Activated T-helper 2 cell treated with anti-CD3 and anti-CD28 coated beads, Interferon-gamma antibody, Interleukin-2, Interleukin-4, amounts not matched to agents 10 μg/mL and 5 μg/mL and 100 μg/mL, durations not matched to agents 14 hours and 24 hours and 36 hours (primary cell): ENCODE data around the gene DLG2. TPM values are rescaled to one million over a fixed set of nuclear protein-coding genes. Genes with fewer than 3 reads are reported as not detected.

Experiments
- DNase-seq: peaks from one replicate; pipeline ENCODE4 v3.0.0; 2021; ENCODE audit warnings: low spot score
- H3K27ac Mint-ChIP-seq: one replicate; pipeline ENCODE4 v1.8.0; 2021; ENCODE audit warnings: mixed read lengths
- H3K27me3 Mint-ChIP-seq: one replicate; pipeline ENCODE4 v1.8.0; 2021; ENCODE audit warnings: low read depth, mixed read lengths
- H3K36me3 Mint-ChIP-seq: one replicate; pipeline ENCODE4 v1.8.0; 2021; ENCODE audit warnings: low read depth, mixed read lengths
- H3K4me1 Mint-ChIP-seq: one replicate; pipeline ENCODE4 v1.8.0; 2021; ENCODE audit warnings: low read depth, mixed read lengths
- H3K4me3 Mint-ChIP-seq: one replicate; pipeline ENCODE4 v1.8.0; 2021; ENCODE audit warnings: low read depth, mild to moderate bottlenecking, moderate library complexity, mixed read lengths
- H3K9me3 Mint-ChIP-seq: one replicate; pipeline ENCODE4 v1.8.0; 2021; ENCODE audit warnings: mixed read lengths
- intact Hi-C: fragments of 100-400 bp; cut with micrococcal nuclease; formaldehyde crosslinking; loops from one replicate; pipeline ENCODE4 v1.15.1; 2023
- total RNA-seq: library from RNA; stranded (reverse); gene quantifications from 2 replicates; pipeline ENCODE4 v1.2.3, GENCODE V29; 2022

Gene DLG2
- total RNA-seq, 1 donor from 2014 or later, result 1.8 TPM

DNA sequence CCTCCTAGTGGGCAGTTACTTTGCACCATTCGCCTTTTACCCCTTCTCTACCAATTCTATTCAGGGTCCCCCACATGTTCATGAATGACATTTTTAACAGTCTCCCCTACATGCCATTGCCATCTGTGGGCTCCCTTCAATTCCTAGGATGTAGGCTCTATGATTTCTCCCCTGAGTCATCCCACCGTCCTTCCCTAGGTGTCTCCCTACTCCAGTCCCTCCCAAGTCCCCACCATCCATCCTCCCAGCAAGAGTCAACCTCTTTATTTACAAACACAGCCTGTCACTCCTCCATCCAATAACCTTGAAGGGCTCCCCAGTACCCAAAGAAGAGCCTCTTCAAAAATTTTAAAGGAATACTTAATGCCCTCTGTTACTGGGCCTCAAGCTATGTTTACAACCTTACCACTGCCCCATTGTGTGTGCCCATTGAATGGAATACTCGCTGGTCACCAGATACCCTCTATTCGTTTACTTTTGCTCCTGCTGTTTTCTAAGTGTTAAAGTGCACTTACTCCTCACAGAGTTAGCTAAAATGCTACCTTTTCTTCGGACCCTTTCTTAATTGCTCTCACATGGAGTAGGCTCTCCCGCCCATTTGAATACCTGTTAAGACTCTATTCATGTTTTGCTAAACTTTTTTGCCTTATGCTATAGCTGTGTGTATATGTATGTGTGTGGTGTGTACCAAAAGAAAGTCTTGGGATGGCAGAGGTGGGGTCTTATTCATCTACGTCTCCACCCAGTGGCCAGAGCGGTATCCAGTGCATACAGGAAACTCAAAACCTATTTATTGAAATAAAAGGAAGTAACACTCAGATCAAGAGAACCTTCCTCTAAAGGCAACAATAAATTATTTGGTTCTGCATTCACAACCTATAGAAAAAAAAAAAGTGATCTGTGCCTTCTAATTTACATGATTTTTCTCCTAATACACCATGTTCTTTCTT lies 2105.2 kb downstream of the DLG2 start:
- no peak for DNase-seq
- H3K9me3 Mint-ChIP-seq, result no peaks in the 10 kb centered on the region
- intact Hi-C loops, result no loop called here
- H3K27me3 Mint-ChIP-seq, result no peaks in the 10 kb centered on the region
- H3K27ac Mint-ChIP-seq, result no peak overlapping the region
- no peaks in the 10 kb centered on the region for H3K4me1 Mint-ChIP-seq
- no peaks in the 10 kb centered on the region for H3K36me3 Mint-ChIP-seq
- no peak overlapping the region for H3K4me3 Mint-ChIP-seq

DNA sequence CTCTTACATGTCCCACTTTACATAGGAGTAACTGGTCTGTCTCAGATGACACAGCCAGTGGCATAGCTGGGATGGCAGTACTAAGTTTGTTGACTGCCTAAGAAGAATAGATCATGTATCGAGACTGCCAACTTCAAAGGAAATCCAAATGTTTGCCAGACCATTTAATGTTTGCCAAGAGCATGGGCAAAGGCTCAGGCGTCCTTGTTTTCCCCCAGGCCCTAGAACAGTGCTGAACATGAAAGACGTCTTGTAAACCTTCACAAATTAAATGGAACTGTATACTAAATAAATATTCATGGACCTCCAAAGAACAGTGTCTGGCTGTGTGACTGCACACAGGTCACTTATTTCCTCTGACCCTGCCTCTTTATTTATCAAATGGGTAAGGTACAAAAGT lies 2106.3 kb downstream of the DLG2 start:
- Mint-ChIP-seq H3K9me3 (no peaks in the 10 kb centered on the region), H3K36me3 (no peaks in the 10 kb centered on the region), H3K4me1 (no peaks in the 10 kb centered on the region), H3K27ac (no peak overlapping the region), H3K27me3 (no peaks in the 10 kb centered on the region), H3K4me3 (no peak overlapping the region)
- intact Hi-C loops, result no loop called here
- no peak for DNase-seq

DNA sequence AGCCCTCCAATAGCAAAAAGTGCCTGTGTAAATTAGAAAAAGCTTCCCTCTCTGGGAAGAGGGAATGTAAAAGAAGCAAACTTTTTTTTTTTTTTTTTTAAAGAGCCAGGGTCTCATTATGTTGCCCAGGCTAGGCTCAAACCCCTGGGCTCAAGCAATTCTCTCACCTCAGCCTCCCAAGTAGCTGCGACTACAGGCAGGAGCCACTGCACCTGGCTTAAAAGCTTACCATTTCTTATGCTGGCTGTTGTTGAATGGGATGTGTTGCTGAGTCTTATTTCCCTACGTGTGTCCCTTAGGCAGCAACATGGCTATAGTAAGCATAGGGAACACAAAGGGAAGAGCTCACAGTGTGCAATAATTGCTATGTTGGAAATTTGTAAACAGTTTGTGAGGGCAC lies 2115.5 kb downstream of the DLG2 start:
- Mint-ChIP-seq H3K27ac (no peak overlapping the region), H3K27me3 (no peaks in the 10 kb centered on the region), H3K4me3 (no peak overlapping the region), H3K4me1 (no peaks in the 10 kb centered on the region), H3K9me3 (no peaks in the 10 kb centered on the region), H3K36me3 (no peaks in the 10 kb centered on the region)
- no peak for DNase-seq
- intact Hi-C loops, result no loop called here

DNA sequence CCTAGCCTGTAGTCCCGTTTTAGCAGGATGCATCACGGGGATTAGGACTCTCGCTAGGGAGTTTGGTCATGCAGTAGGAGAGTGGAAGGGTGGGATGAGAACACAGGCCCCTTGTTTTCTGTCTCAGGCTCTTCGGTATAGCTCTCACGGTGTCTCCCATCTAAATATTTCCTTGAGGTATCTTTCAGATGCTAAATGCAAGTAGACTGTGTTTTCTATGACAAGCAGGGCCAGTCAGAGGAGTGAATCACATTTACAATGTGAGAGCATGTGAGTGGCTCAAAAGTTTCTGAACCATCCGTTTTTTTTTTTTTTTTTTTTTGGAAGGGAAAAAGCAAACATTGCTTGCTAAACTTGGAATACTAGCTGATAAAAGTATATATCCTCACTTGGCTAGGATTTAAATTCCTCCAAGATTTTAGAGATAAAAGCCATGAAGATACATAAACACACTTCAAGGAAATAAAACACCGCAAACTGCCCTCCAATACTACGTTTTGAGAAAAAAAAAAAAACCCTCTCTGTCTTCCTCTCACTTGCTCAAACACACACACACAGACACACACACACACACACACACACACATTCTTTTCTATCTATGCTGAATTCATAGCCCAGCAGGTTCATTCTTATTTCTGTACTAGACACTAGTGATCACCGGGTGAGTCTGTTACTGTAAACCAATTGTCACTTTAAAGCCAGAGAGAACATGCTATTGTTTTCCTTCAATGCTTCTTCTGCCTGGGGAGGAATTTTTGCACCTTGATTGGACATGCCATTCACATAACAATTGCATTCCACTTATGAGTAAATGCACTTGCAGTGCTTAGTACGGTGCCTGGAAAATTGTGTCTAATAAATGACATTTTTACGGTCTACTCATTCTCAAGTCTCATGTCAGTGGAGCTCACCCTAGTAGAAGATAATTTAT lies 2116.3 kb downstream of the DLG2 start:
- Mint-ChIP-seq H3K27me3 (no peaks in the 10 kb centered on the region), H3K36me3 (no peaks in the 10 kb centered on the region), H3K4me3 (no peak overlapping the region), H3K4me1 (no peaks in the 10 kb centered on the region), H3K27ac (no peak overlapping the region), H3K9me3 (no peaks in the 10 kb centered on the region)
- DNase-seq, result no peak
- intact Hi-C loops, result no loop called here

DNA sequence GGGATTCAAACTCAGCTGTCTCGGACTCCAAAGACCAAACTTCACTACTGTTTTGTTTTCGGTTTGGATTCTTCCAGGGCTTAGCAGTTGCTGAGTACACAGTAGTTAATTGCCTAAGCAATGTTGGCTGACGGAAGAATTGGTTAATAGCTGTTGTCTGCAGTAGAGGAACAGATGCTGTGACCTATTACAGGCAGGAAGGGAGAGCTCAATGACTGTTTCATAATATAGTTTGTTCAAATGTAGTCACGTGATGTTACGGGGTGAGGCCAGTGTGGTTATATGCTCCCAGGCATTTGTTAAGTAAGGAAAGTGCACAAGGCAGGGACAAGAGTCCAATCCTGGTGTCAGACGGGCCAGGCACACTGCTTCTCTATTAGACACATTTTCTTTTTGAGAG lies 2118.3 kb downstream of the DLG2 start:
- Mint-ChIP-seq H3K27ac (no peak overlapping the region), H3K9me3 (no peaks in the 10 kb centered on the region), H3K4me3 (no peak overlapping the region), H3K27me3 (no peaks in the 10 kb centered on the region), H3K4me1 (no peaks in the 10 kb centered on the region), H3K36me3 (no peaks in the 10 kb centered on the region)
- intact Hi-C loops, result no loop called here
- no peak for DNase-seq

DNA sequence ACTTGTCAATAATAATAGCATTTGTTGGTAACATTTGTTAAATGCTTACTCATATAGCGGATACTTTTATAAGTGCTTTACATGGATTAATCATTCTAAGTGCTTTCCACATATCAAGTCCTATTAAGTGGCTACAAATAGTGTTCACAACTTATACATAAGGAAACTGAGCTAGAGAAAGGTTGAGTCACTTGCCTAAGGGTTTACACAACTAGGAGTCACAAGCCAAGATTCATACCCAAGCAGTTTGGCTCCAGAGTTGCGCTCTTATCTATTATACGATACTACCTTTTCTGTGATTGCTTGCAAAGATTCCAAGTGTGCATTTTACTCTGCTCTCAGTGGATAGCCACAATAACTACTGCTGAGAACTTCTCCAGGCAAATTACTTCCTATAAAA lies 2125.1 kb downstream of the DLG2 start:
- intact Hi-C loops, result no loop called here
- Mint-ChIP-seq H3K27me3 (peaks cover 1% of the 10 kb centered on the region), H3K4me3 (no peak overlapping the region), H3K27ac (no peak overlapping the region), H3K36me3 (no peaks in the 10 kb centered on the region), H3K4me1 (no peaks in the 10 kb centered on the region), H3K9me3 (no peaks in the 10 kb centered on the region)
- no peak for DNase-seq

DNA sequence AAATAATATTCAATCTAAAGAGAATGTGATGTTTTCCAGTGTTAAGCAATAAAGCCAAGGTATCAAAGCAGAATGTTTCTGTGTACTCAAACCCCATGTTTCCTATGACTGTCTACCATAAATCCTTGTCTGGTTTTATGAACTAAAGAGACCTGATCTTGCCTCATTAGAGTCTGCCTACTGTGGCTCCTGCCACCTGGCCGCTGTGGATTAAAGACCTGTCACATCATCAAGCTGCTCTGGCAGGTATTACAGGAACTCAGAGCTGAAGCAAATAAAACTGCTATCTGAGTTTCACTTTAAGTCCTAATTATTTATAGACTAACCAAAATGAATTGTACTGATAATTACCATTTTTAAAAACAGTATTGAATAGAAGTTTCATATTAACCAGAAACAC lies 2133.2 kb downstream of the DLG2 start:
- Mint-ChIP-seq H3K27ac (no peak overlapping the region), H3K4me3 (no peak overlapping the region), H3K27me3 (peaks cover 4% of the 10 kb centered on the region), H3K4me1 (no peaks in the 10 kb centered on the region), H3K9me3 (no peaks in the 10 kb centered on the region), H3K36me3 (no peaks in the 10 kb centered on the region)
- DNase-seq, result no peak
- intact Hi-C loops, result no loop called here

DNA sequence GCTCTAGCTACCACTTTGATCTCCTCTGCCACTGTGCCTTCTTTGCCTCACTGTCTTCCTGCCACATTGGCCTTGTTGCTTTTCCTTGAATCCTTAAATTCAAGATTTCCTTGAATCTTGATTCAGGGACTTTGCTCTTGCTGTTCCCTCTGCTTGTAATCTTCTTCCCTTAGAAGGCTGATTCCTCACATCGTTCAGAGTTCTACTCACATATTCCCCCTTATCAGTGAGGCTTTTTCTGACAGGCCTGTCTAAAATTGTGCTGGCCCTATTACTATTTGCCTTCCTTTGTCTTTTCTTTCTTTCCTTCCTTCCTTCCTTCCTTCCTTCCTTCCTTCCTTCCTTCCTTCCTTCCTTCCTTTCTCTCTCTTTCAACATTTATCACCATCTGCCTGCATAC lies 2134.1 kb downstream of the DLG2 start:
- no peak overlapping the region for H3K27ac Mint-ChIP-seq
- no peaks in the 10 kb centered on the region for H3K4me1 Mint-ChIP-seq
- H3K27me3 Mint-ChIP-seq, result peaks cover 5% of the 10 kb centered on the region
- intact Hi-C loops, result no loop called here
- no peak overlapping the region for H3K4me3 Mint-ChIP-seq
- H3K36me3 Mint-ChIP-seq, result no peaks in the 10 kb centered on the region
- no peaks in the 10 kb centered on the region for H3K9me3 Mint-ChIP-seq
- DNase-seq, result no peak

DNA sequence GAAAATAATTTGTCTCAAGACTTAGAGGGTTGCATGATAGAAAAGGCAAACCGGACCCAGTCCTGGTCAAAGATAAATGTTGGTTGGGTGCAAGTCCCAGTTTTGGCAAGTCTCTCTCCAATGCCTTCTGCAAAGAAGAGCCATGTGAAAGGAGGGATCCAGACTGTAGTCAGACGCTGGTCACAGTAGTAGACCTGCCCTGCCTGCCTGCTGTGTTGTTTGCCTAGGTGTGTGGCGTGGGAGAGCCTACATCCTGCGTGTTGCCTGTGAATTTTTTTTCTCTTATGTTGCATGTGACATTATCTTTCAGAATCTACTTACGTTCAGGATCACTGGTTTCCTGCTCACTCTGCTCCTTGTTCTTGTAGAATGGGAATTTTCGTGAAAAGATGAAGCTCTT lies 2143.3 kb downstream of the DLG2 start:
- no peak overlapping the region for H3K4me3 Mint-ChIP-seq
- H3K36me3 Mint-ChIP-seq, result no peaks in the 10 kb centered on the region
- no peaks in the 10 kb centered on the region for H3K4me1 Mint-ChIP-seq
- H3K27me3 Mint-ChIP-seq, result peaks cover 4% of the 10 kb centered on the region
- intact Hi-C loops, result no loop called here
- no peak for DNase-seq
- no peak overlapping the region for H3K27ac Mint-ChIP-seq
- no peaks in the 10 kb centered on the region for H3K9me3 Mint-ChIP-seq

DNA sequence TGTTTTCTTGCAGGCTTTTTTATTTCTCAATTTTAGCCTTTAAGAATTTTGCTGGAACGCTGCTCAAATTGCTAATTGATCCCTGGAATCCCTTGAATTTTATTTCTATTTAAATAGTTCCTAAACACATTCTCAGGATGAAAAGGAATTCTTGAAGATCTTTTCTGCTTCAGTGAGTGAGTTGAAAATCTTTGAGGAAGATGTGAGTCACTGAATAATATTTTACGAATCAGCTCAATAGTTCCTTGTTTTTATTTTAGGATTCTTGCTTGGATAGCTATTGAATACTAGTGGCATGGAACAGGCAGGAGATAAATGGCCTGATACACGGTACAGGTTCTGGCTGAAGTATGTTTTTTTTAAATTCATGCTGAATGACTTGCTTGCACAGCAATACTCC lies 2146.3 kb downstream of the DLG2 start:
- DNase-seq, result no peak
- Mint-ChIP-seq H3K9me3 (no peaks in the 10 kb centered on the region), H3K36me3 (no peaks in the 10 kb centered on the region), H3K4me1 (no peaks in the 10 kb centered on the region), H3K27ac (no peak overlapping the region), H3K27me3 (peaks cover 3% of the 10 kb centered on the region), H3K4me3 (no peak overlapping the region)
- intact Hi-C loops, result loop anchor here (1.0 kb wide), 1 partner anchor 10 kb away; no protein-coding TSS in a partner anchor

DNA sequence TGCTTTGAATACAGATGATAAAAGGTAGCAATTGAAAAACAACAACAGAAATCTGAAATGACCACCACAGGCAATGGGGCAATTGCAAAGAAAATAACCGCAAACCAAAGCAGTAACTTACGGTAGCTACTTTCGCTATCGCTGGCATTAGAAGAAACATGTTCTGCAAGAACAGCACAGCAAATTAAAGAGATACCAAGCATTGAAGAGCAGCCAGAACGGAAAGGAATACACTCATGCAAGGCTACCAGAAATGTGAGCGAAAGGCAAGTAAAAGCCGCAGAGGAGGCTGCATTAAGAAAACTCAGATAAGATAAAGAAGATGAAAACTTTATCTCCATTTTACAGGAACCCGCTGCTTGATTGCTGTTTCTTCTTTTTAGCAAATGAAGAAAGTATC lies 2146.9 kb downstream of the DLG2 start:
- Mint-ChIP-seq H3K4me3 (no peak overlapping the region), H3K36me3 (no peaks in the 10 kb centered on the region), H3K9me3 (no peaks in the 10 kb centered on the region), H3K27ac (no peak overlapping the region), H3K4me1 (no peaks in the 10 kb centered on the region), H3K27me3 (peaks cover 3% of the 10 kb centered on the region)
- DNase-seq, result no peak
- intact Hi-C loops, result loop anchor here (1.0 kb wide), 1 partner anchor 11 kb away; no protein-coding TSS in a partner anchor

DNA sequence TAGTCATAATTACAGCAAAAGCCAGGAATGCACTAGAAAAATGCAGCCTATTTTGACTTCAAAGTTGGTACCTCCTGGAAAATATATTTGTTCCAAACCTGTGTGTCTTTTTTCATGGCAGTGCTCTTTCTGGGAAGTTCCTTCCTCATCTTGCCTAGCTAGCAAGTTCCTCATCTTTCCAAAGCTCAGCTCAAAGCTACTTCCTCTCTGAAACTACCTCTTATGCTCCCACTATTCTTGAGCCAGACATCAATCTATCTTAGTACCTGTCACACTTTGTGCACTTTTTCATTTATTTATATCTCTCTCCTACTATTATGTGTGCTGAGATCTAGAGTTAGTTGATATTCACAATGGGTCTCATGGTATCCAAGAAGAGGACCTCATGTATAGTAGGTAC lies 2149.4 kb downstream of the DLG2 start:
- H3K27ac Mint-ChIP-seq, result no peak overlapping the region
- H3K4me1 Mint-ChIP-seq, result no peaks in the 10 kb centered on the region
- DNase-seq, result no peak
- no peaks in the 10 kb centered on the region for H3K36me3 Mint-ChIP-seq
- H3K9me3 Mint-ChIP-seq, result no peaks in the 10 kb centered on the region
- peaks cover 3% of the 10 kb centered on the region for H3K27me3 Mint-ChIP-seq
- intact Hi-C loops, result no loop called here
- H3K4me3 Mint-ChIP-seq, result no peak overlapping the region

- Mint-ChIP-seq H3K27me3 (peaks cover 3% of the 10 kb centered on the region), H3K4me1 (no peaks in the 10 kb centered on the region), H3K9me3 (no peaks in the 10 kb centered on the region), H3K36me3 (no peaks in the 10 kb centered on the region), H3K4me3 (no peak overlapping the region), H3K27ac (no peak overlapping the region)
- no peak for DNase-seq
- intact Hi-C loops, result no loop called here
Measured at GRCh38 chr11:83475760-83476159, 2151.4 kb downstream of the DLG2 start.
